IPS-15b (cell line): ENCODE measurements around the gene BCL2L1.
"Not testable (repeated sequence)": the region's sequence is repeated elsewhere in the genome, so short reads cannot be mapped to it uniquely, and the experiment has no call there.

ENCODE experiments used
- H3K27me3 ChIP-seq: one replicate; pipeline ENCODE4 v1.6.1; 2013; ENCODE audit warnings: low read length; ENCODE audit not compliant: control insufficient read depth, insufficient read depth
- H3K36me3 ChIP-seq: one replicate; pipeline ENCODE4 v1.6.1; 2013; ENCODE audit warnings: low read length; ENCODE audit not compliant: control insufficient read depth, insufficient read depth
- H3K4me1 ChIP-seq: one replicate; pipeline ENCODE4 v1.6.1; 2013; ENCODE audit warnings: mild to moderate bottlenecking, low read length; ENCODE audit not compliant: control insufficient read depth, insufficient read depth
- H3K4me3 ChIP-seq: one replicate; pipeline ENCODE4 v1.5.1; 2013; ENCODE audit warnings: low read depth, low read length
- H3K9ac ChIP-seq: one replicate; pipeline ENCODE4 v1.6.1; 2013; ENCODE audit warnings: low read depth, mild to moderate bottlenecking, low read length
- H3K9me3 ChIP-seq: one replicate; pipeline ENCODE4 v1.6.1; 2013; ENCODE audit warnings: mild to moderate bottlenecking, low read length; ENCODE audit not compliant: control insufficient read depth, insufficient read depth

BCL2L1 gene

DNA sequence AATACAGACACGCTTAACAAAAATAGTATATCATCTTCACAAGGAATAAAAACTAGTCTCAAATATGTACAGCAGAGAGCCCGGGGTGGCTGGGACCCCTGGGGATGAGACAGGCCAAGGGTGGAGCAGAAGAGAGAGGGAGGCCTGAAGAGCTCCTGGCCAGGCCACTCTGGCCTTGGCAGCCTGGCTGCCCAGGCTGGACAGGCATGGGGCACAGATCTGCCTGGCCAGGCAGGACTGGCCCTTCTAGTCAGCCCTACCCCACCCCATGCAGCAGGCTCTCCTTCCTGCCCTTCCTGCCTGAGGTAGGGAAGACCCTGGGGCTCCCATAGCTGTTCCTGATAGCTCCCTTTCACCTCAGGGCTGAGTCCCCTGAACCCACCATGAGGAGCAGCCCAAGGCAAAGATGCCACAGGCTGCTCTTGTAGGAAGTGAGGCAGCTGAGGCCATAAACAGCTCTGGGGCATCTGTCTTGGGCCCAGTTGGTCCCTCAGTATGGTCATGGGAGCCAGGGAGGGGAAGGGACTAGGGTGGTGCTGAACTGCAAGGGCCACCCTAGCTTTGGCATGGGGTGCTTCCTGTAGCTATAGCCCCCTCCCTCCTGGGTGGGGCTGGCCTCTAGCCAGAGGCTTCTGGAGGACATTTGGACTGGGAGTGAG is 57.8 kb downstream of the BCL2L1 start:
- no peaks in the 10 kb centered on the region for H3K9me3 ChIP-seq
- no peaks in the 10 kb centered on the region for H3K27me3 ChIP-seq
- H3K4me3 ChIP-seq, result no peak overlapping the region
- peaks cover 22% of the 10 kb centered on the region for H3K36me3 ChIP-seq
- no peak overlapping the region for H3K9ac ChIP-seq
- peaks cover 10% of the 10 kb centered on the region for H3K4me1 ChIP-seq

GRCh38 chr20:31663838-31664695 is 58.6 kb downstream of the BCL2L1 start:
- H3K36me3 ChIP-seq, result peaks cover 22% of the 10 kb centered on the region
- H3K27me3 ChIP-seq, result no peaks in the 10 kb centered on the region
- H3K9me3 ChIP-seq, result no peaks in the 10 kb centered on the region
- H3K4me1 ChIP-seq, result peaks cover 10% of the 10 kb centered on the region
- no peak overlapping the region for H3K4me3 ChIP-seq
- H3K9ac ChIP-seq, result no peak overlapping the region

DNA sequence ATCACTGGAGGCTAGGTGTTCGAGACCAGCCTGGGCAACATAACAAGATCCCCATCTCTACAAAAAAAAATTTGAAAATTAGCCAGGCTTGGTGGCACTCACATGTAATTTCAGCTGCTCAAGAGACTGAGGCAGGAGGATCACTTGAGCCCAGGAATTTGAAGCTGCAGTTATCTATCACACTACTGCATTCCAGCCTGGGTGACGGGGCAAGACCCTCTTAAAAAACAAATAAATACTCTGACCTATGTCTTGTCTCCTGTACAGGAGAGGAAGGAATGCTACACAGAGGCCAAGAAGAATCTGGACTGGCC is 59.2 kb downstream of the BCL2L1 start:
- H3K4me1 ChIP-seq, result peaks cover 10% of the 10 kb centered on the region
- no peaks in the 10 kb centered on the region for H3K27me3 ChIP-seq
- H3K36me3 ChIP-seq, result peaks cover 22% of the 10 kb centered on the region

GRCh38 chr20:31662372-31662854 is 60.3 kb downstream of the BCL2L1 start:
- Histone ChIP-seq H3K27me3 (no peaks in the 10 kb centered on the region), H3K9me3 (no peaks in the 10 kb centered on the region), H3K4me1 (peaks cover 10% of the 10 kb centered on the region), H3K9ac (no peak overlapping the region), H3K4me3 (peak overlapping the region; percentile 58), H3K36me3 (peaks cover 22% of the 10 kb centered on the region)

More for the DNA sequence above, 59.2 kb downstream of the BCL2L1 start:
- no peak overlapping the region for H3K4me3 ChIP-seq
- no peaks in the 10 kb centered on the region for H3K9me3 ChIP-seq
- no peak overlapping the region for H3K9ac ChIP-seq

- H3K9ac ChIP-seq, result no peak overlapping the region
- peaks cover 22% of the 10 kb centered on the region for H3K36me3 ChIP-seq
- no peaks in the 10 kb centered on the region for H3K27me3 ChIP-seq
- peaks cover 10% of the 10 kb centered on the region for H3K4me1 ChIP-seq
- H3K4me3 ChIP-seq, result peak overlapping the region; percentile 58
- no peaks in the 10 kb centered on the region for H3K9me3 ChIP-seq
These were observed 60.9 kb downstream of the BCL2L1 start for GRCh38 chr20:31661625-31662371.

- H3K9me3 ChIP-seq, result no peaks in the 10 kb centered on the region
- H3K27me3 ChIP-seq, result no peaks in the 10 kb centered on the region
- no peaks in the 10 kb centered on the region for H3K4me1 ChIP-seq
- no peak overlapping the region for H3K4me3 ChIP-seq
- no peaks in the 10 kb centered on the region for H3K36me3 ChIP-seq
- H3K9ac ChIP-seq, result no peak overlapping the region
These were observed 68.1 kb downstream of the BCL2L1 start for GRCh38 chr20:31654534-31654933.

GRCh38 chr20:31653561-31653960 is 69.1 kb downstream of the BCL2L1 start:
- H3K4me1 ChIP-seq, result no peaks in the 10 kb centered on the region
- no peaks in the 10 kb centered on the region for H3K9me3 ChIP-seq
- H3K27me3 ChIP-seq, result no peaks in the 10 kb centered on the region
- no peak overlapping the region for H3K4me3 ChIP-seq
- H3K36me3 ChIP-seq, result no peaks in the 10 kb centered on the region
- no peak overlapping the region for H3K9ac ChIP-seq

GRCh38 chr20:31652917-31653396 is 69.7 kb downstream of the BCL2L1 start:
- no peaks in the 10 kb centered on the region for H3K9me3 ChIP-seq
- no peak overlapping the region for H3K9ac ChIP-seq
- no peaks in the 10 kb centered on the region for H3K36me3 ChIP-seq
- H3K27me3 ChIP-seq, result no peaks in the 10 kb centered on the region
- no peak overlapping the region for H3K4me3 ChIP-seq
- H3K4me1 ChIP-seq, result no peaks in the 10 kb centered on the region

GRCh38 chr20:31648104-31648503 is 74.6 kb downstream of the BCL2L1 start:
- H3K4me1 ChIP-seq, H3K27me3 ChIP-seq, H3K4me3 ChIP-seq, H3K36me3 ChIP-seq, H3K9me3 ChIP-seq, H3K9ac ChIP-seq: not testable (repeated sequence)

GRCh38 chr20:31644701-31645100 is 78.0 kb downstream of the BCL2L1 start:
- H3K4me3 ChIP-seq, result no peak overlapping the region
- no peaks in the 10 kb centered on the region for H3K36me3 ChIP-seq
- no peaks in the 10 kb centered on the region for H3K4me1 ChIP-seq
- H3K27me3 ChIP-seq, result no peaks in the 10 kb centered on the region
- no peaks in the 10 kb centered on the region for H3K9me3 ChIP-seq
- H3K9ac ChIP-seq, result no peak overlapping the region

DNA sequence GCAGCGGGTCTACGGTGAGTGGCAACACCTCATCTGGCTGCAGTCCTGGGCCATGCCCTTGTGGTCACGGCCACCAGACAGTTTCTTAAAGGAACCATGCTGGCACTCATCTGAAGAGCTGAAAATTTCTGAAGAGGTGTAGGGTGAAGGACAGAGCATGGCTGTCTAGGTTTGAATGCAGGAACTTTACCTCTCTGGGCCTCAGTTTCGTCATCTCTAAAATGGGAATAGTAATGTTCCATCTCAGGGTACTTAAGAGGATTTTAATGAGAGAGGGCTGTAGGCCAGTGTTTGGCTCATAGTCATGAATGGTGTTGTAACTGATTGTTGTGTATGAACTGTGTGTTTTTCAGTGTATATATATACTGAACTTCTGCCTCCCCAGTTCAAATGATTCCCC is 79.1 kb downstream of the BCL2L1 start:
- Histone ChIP-seq H3K9me3 (no peaks in the 10 kb centered on the region), H3K9ac (no peak overlapping the region), H3K4me3 (no peak overlapping the region), H3K4me1 (no peaks in the 10 kb centered on the region), H3K27me3 (peaks cover 3% of the 10 kb centered on the region), H3K36me3 (no peaks in the 10 kb centered on the region)
